ENCODE results near the gene SLC9A9. TPM values are rescaled to one million over a fixed set of nuclear protein-coding genes. Genes with fewer than 3 reads are reported as not detected.

SLC9A9 gene
- total RNA-seq, 1 donor from 2014 or later: 0.22 TPM

GRCh38 chr3:143326983-143327778 lies 521.1 kb downstream of the SLC9A9 start:
- TF ChIP-seq EZH2phosphoT487 (IDR thresholded peaks at IDR 0.05): no peak
- no peak for TF ChIP-seq CTCF (IDR thresholded peaks at IDR 0.05)
- no peak for TF ChIP-seq EZH2 (IDR thresholded peaks at IDR 0.05)
- no peaks in the 10 kb centered on the region for H3K36me3 Mint-ChIP-seq
- Histone ChIP-seq H3K27ac (no peak overlapping the region), H3K79me2 (ENCODE audit: low read depth) (no peaks in the 10 kb centered on the region), H3F3A (ENCODE audit: low read depth) (no peaks in the 10 kb centered on the region), H3K9ac (no peak overlapping the region), H3K9me3 (ENCODE audit: low read depth) (no peaks in the 10 kb centered on the region), H4K20me1 (ENCODE audit: low read depth) (no peaks in the 10 kb centered on the region), H3K27me3 (no peaks in the 10 kb centered on the region), H2AFZ (replicated peaks) (no peak overlapping the region), H3K4me1 (peaks cover 10% of the 10 kb centered on the region), H3K4me2 (no peak overlapping the region), H3K4me3 (no peak overlapping the region), H3K36me3 (no peaks in the 10 kb centered on the region)
- H3K27me3 Mint-ChIP-seq (ENCODE audit: insufficient read depth, low read depth): peaks cover 2% of the 10 kb centered on the region
- no peak overlapping the region for H3K4me3 Mint-ChIP-seq
- peaks cover 32% of the 10 kb centered on the region for H3K4me1 Mint-ChIP-seq
- H3K9me3 Mint-ChIP-seq: no peaks in the 10 kb centered on the region
- H3K27ac Mint-ChIP-seq: no peak overlapping the region
- no peak for DNase-seq (ENCODE audit: low spot score)

GRCh38 chr3:143321058-143321769 lies 527.1 kb downstream of the SLC9A9 start:
- Histone ChIP-seq H3K36me3 (no peaks in the 10 kb centered on the region), H3K9me3 (ENCODE audit: low read depth) (no peaks in the 10 kb centered on the region), H3K27ac (no peak overlapping the region), H2AFZ (replicated peaks) (no peak overlapping the region), H3F3A (ENCODE audit: low read depth) (no peaks in the 10 kb centered on the region), H3K27me3 (no peaks in the 10 kb centered on the region), H4K20me1 (ENCODE audit: low read depth) (no peaks in the 10 kb centered on the region), H3K4me1 (no peaks in the 10 kb centered on the region), H3K4me2 (no peak overlapping the region), H3K4me3 (no peak overlapping the region), H3K9ac (no peak overlapping the region), H3K79me2 (ENCODE audit: low read depth) (no peaks in the 10 kb centered on the region)
- DNase-seq (ENCODE audit: low spot score): no peak
- H3K27me3 Mint-ChIP-seq (ENCODE audit: insufficient read depth, low read depth): peaks cover 3% of the 10 kb centered on the region
- no peaks in the 10 kb centered on the region for H3K4me1 Mint-ChIP-seq
- TF ChIP-seq EZH2phosphoT487 (IDR thresholded peaks at IDR 0.05): no peak
- TF ChIP-seq CTCF (IDR thresholded peaks at IDR 0.05): no peak
- no peak for TF ChIP-seq EZH2 (IDR thresholded peaks at IDR 0.05)
- no peak overlapping the region for H3K27ac Mint-ChIP-seq
- H3K9me3 Mint-ChIP-seq: no peaks in the 10 kb centered on the region
- H3K36me3 Mint-ChIP-seq: no peaks in the 10 kb centered on the region
- H3K4me3 Mint-ChIP-seq: no peak overlapping the region

- Mint-ChIP-seq H3K9me3 (no peaks in the 10 kb centered on the region), H3K27me3 (ENCODE audit: insufficient read depth, low read depth) (peaks cover 5% of the 10 kb centered on the region), H3K4me1 (peaks cover 6% of the 10 kb centered on the region), H3K4me3 (no peak overlapping the region), H3K36me3 (no peaks in the 10 kb centered on the region), H3K27ac (no peak overlapping the region)
- H2AFZ ChIP-seq (replicated peaks): no peak overlapping the region
- H3K9ac ChIP-seq: no peak overlapping the region
- H3K4me1 ChIP-seq: no peaks in the 10 kb centered on the region
- H4K20me1 ChIP-seq (ENCODE audit: low read depth): no peaks in the 10 kb centered on the region
- no peaks in the 10 kb centered on the region for H3F3A ChIP-seq (ENCODE audit: low read depth)
- no peaks in the 10 kb centered on the region for H3K36me3 ChIP-seq
- no peak overlapping the region for H3K4me3 ChIP-seq
- no peak for DNase-seq (ENCODE audit: low spot score)
- H3K27me3 ChIP-seq: no peaks in the 10 kb centered on the region
- TF ChIP-seq EZH2 (IDR thresholded peaks at IDR 0.05) (no peak), EZH2phosphoT487 (IDR thresholded peaks at IDR 0.05) (no peak), CTCF (IDR thresholded peaks at IDR 0.05) (no peak)
- no peak overlapping the region for H3K4me2 ChIP-seq
- no peak overlapping the region for H3K27ac ChIP-seq
- H3K79me2 ChIP-seq (ENCODE audit: low read depth): no peaks in the 10 kb centered on the region
- no peaks in the 10 kb centered on the region for H3K9me3 ChIP-seq (ENCODE audit: low read depth)
Measured at GRCh38 chr3:143315766-143316165, 532.5 kb downstream of the SLC9A9 start.

Data from neural progenitor cell (in vitro differentiated cells).